Measurements from ENCODE around the gene YJU2.
"Not testable (repeated sequence)": the region's sequence is repeated elsewhere in the genome, so short reads cannot be mapped to it uniquely, and the experiment has no call there.

The YJU2 gene

DNA sequence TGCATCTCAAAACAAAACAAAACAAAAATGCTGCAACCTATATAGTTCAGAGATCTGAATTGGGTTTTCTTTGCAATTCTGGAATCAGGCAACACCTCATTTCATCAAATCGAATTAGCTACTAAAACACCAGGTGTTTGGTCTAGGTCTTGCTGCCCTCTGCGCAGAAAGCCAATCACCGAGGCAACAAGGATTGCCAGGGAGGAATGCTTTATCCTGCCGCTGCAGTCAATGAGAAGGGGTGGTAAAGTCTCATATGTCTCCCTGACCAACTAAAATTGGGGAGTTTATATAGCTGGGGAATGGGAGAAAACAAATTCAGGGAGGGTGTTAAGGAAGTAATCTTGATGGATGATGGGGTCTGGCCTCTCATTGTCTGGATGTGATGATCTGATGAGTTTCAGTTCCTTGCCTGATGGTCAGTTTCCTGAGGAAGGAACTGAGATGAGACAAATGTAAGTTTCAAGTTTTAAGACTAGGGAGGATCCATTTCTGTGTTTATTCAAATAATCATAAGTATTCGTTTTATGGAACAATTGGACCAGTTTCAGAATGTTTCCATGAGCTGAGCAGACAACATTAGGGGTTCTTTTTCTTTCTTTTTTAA, 5.0 kb upstream of the YJU2 start:
- TF ChIP-seq CTCF (IDR thresholded peaks at IDR 0.05), result no peak
- H3K36me3 ChIP-seq, result no peaks in the 10 kb centered on the region

DNA sequence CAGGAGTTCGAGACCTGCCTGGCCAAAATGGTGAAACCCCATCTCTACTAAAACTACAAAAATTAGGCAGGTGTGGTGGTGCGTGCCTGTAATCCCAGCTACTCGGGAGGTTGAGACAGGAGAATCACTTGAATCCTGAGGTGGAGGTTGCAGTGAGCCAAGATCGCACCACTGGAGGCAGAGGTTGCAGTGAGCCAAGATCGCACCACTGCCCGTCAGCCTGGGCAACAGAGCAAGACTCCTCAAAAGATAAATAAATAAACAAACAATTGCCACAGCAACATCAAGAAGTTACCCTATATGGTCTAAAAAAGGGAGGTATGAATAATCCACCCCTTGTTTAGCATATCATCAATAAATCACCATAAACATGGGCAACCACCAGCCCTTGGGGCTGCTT, 942 bp upstream of the YJU2 start:
- H3K9me3 ChIP-seq; H3K27ac ChIP-seq; H3K4me1 ChIP-seq (ENCODE audit: control insufficient read depth in 1 of 2, insufficient read depth in 1 of 2, low read depth in 1 of 2, low read length in 1 of 2); H3K4me3 ChIP-seq (ENCODE audit: low read depth in 1 of 2, low read length in 1 of 2): not testable (repeated sequence)
- H3K36me3 ChIP-seq, result peaks cover 20% of the 10 kb centered on the region
- H3K27me3 ChIP-seq, result peaks cover 19% of the 10 kb centered on the region

More for the DNA sequence above, 5.0 kb upstream of the YJU2 start:
- Histone ChIP-seq H3K27me3 (peaks cover 25% of the 10 kb centered on the region), H3K4me1 (ENCODE audit: control insufficient read depth in 1 of 2, insufficient read depth in 1 of 2, low read depth in 1 of 2, low read length in 1 of 2) (peaks cover 7% of the 10 kb centered on the region in 2 experiments), H3K27ac (no peak overlapping the region), H3K9me3 (no peaks in the 10 kb centered on the region), H3K4me3 (ENCODE audit: low read depth in 1 of 2, low read length in 1 of 2) (no peak overlapping the region)

DNA sequence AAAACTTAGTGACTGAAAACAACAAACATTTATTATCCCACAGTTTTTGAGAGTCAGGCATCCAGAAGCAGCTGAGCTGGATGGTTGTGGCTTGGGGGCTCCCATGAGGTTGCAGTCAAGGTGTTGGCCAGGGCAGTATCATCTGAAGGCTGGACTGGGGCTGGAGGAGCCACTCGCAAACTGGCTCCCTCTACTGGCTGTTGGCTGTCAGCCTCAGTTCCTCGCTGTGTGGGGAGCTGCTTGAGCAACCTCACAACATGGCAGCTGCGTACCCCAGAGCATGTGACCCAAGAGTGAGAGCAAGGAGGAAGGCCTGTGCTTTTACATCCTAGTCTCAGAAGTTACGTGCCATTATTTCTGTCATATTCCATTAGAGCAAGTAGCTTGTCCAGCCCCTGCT, 9.7 kb downstream of the YJU2 start:
- no peaks in the 10 kb centered on the region for H3K27me3 ChIP-seq
- no peaks in the 10 kb centered on the region for H3K4me1 ChIP-seq (ENCODE audit: control insufficient read depth in 1 of 2, insufficient read depth in 1 of 2, low read depth in 1 of 2, low read length in 1 of 2)
- no peak overlapping the region for H3K4me3 ChIP-seq (ENCODE audit: low read depth in 1 of 2, low read length in 1 of 2)
- no peak for TF ChIP-seq CTCF (IDR thresholded peaks at IDR 0.05)
- peaks cover 93% of the 10 kb centered on the region for H3K36me3 ChIP-seq
- H3K27ac ChIP-seq, result no peak overlapping the region
- no peaks in the 10 kb centered on the region for H3K9me3 ChIP-seq

DNA sequence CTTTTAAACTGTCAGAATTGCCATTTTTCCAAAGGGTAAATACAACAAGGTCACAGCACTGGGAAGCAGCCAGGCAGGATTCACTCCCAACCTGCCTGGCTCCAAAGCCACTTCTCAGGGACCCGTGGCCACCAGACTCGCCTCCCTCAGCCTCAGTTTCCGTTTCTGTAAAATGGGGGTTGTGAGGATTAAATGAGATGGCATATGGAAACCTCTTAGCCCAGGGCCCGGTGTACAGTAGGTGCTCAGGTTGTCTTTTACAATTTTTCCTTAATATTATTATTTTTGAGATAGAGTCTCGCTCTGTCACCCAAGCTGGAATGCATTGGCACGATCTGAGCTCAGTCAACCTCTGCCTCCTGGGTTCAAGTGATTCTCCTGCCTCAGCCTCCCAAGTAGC, 10.1 kb downstream of the YJU2 start:
- Histone ChIP-seq H3K27me3 (no peaks in the 10 kb centered on the region), H3K27ac (no peak overlapping the region), H3K9me3 (no peaks in the 10 kb centered on the region), H3K36me3 (peaks cover 93% of the 10 kb centered on the region), H3K4me3 (ENCODE audit: low read depth in 1 of 2, low read length in 1 of 2) (no peak overlapping the region), H3K4me1 (ENCODE audit: control insufficient read depth in 1 of 2, insufficient read depth in 1 of 2, low read depth in 1 of 2, low read length in 1 of 2) (no peaks in the 10 kb centered on the region)
- TF ChIP-seq CTCF (IDR thresholded peaks at IDR 0.05), result no peak

DNA sequence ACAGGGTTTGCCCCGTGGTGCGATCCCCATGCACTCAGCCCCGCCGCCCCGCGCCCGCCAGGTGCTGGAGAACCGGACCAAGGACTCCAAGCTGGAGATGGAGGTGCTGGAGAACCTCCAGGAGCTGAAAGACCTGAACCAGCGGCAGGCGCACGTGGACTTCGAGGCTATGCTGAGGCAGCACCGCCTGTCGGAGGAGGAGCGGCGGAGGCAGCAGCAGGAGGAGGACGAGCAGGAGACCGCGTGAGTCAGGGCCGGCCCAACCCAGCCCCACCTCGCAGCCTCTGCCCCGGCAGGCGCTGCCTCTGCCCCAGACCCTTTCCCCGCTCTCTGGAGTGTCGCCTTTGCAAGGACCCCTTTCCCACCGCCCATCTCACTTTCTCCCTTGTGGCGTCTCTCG, 11.3 kb downstream of the YJU2 start:
- Histone ChIP-seq H3K4me1 (ENCODE audit: control insufficient read depth in 1 of 2, insufficient read depth in 1 of 2, low read depth in 1 of 2, low read length in 1 of 2) (no peaks in the 10 kb centered on the region), H3K27ac (no peak overlapping the region), H3K9me3 (no peaks in the 10 kb centered on the region), H3K27me3 (no peaks in the 10 kb centered on the region), H3K4me3 (ENCODE audit: low read depth in 1 of 2, low read length in 1 of 2) (no peak overlapping the region), H3K36me3 (peaks cover 92% of the 10 kb centered on the region)
- TF ChIP-seq CTCF (IDR thresholded peaks at IDR 0.05), result no peak

- H3K27ac ChIP-seq, result no peak overlapping the region
- peaks cover 90% of the 10 kb centered on the region for H3K36me3 ChIP-seq
Measured at GRCh38 chr19:4260613-4261191, 13.8 kb downstream of the YJU2 start.

More at GRCh38 chr19:4260613-4261191, 13.8 kb downstream of the YJU2 start:
- TF ChIP-seq CTCF (IDR thresholded peaks at IDR 0.05), result no peak
- no peak overlapping the region for H3K4me3 ChIP-seq (ENCODE audit: low read depth in 1 of 2, low read length in 1 of 2)
- H3K4me1 ChIP-seq (ENCODE audit: control insufficient read depth in 1 of 2, insufficient read depth in 1 of 2, low read depth in 1 of 2, low read length in 1 of 2), result no peaks in the 10 kb centered on the region
- H3K9me3 ChIP-seq, result no peaks in the 10 kb centered on the region
- H3K27me3 ChIP-seq, result no peaks in the 10 kb centered on the region
